ENCODE data around the gene ACTR2.
"Not testable (repeated sequence)": the region's sequence is repeated elsewhere in the genome, so short reads cannot be mapped to it uniquely, and the experiment has no call there.

The ACTR2 gene

GRCh38 chr2:65227456-65228262 is at the start of gene ACTR2:
TSS of gene ACTR2 (plus strand) at chr2:65227831. CDS start at chr2:65227910, 79 bp downstream.
- Histone ChIP-seq H3K4me1 (ENCODE audit: control insufficient read depth in 1 of 2, insufficient read depth in 2 of 2, low read length in 2 of 2) (peaks cover 6 to 34% of the 10 kb centered on the region in 2 donors), H3K27me3 (ENCODE audit: low read depth, low read length) (no peaks in the 10 kb centered on the region), H3K4me3 (ENCODE audit: low read depth in 1 of 2, low read length in 2 of 2) (peak within 1 kb of the TSS; percentile 94 to 98), H3K36me3 (ENCODE audit: control insufficient read depth in 1 of 2, insufficient read depth in 2 of 2, low read length in 2 of 2) (no peaks in the 10 kb centered on the region), H3K27ac (ENCODE audit: low read length) (peak within 1 kb of the TSS; percentile 97), H3K9me3 (ENCODE audit: control insufficient read depth in 1 of 2, low read length in 2 of 2) (no peaks in the 10 kb centered on the region)

DNA sequence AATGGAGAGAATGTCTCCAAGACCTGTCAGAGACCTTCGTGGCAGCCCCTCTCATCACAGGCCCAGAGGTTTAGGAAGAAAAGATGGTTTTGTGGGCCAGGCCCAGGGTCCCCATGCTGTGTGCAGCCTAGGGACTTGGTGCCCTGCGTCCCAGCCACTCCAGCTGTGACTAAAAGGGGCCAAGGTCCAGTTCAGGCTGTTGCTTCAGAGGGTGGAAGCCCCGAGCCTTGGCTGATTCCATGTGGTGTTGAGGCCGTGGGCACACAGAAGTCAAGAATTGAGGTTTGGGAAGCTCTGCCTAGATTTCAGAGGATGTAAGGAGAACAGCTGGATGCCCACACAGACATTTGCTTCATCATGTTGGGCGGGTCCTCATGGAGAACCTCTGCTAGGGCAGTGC is 45.1 kb upstream of the ACTR2 start:
- Histone ChIP-seq H3K27me3 (ENCODE audit: low read depth, low read length) (no peaks in the 10 kb centered on the region), H3K4me3 (ENCODE audit: low read depth in 1 of 2, low read length in 2 of 2) (no peak overlapping the region), H3K9me3 (ENCODE audit: control insufficient read depth in 1 of 2, low read length in 2 of 2) (no peaks in the 10 kb centered on the region), H3K4me1 (ENCODE audit: control insufficient read depth in 1 of 2, insufficient read depth in 2 of 2, low read length in 2 of 2) (peaks cover 0 to 3% of the 10 kb centered on the region in 2 donors), H3K36me3 (ENCODE audit: control insufficient read depth in 1 of 2, insufficient read depth in 2 of 2, low read length in 2 of 2) (no peaks in the 10 kb centered on the region), H3K27ac (ENCODE audit: low read length) (no peak overlapping the region)

GRCh38 chr2:65183406-65183805 is 44.2 kb upstream of the ACTR2 start:
- not testable (repeated sequence) for H3K27me3 ChIP-seq (ENCODE audit: low read depth, low read length); H3K27ac ChIP-seq (ENCODE audit: low read length); H3K36me3 ChIP-seq (ENCODE audit: control insufficient read depth in 1 of 2, insufficient read depth in 2 of 2, low read length in 2 of 2); H3K9me3 ChIP-seq (ENCODE audit: control insufficient read depth in 1 of 2, low read length in 2 of 2); H3K4me3 ChIP-seq (ENCODE audit: low read depth in 1 of 2, low read length in 2 of 2); H3K4me1 ChIP-seq (ENCODE audit: control insufficient read depth in 1 of 2, insufficient read depth in 2 of 2, low read length in 2 of 2)

GRCh38 chr2:65185012-65185411 is 42.6 kb upstream of the ACTR2 start:
- H3K36me3 ChIP-seq (ENCODE audit: control insufficient read depth in 1 of 2, insufficient read depth in 2 of 2, low read length in 2 of 2) = no peaks in the 10 kb centered on the region
- H3K4me3 ChIP-seq (ENCODE audit: low read depth in 1 of 2, low read length in 2 of 2) = no peak overlapping the region
- H3K4me1 ChIP-seq (ENCODE audit: control insufficient read depth in 1 of 2, insufficient read depth in 2 of 2, low read length in 2 of 2) = peaks cover 0 to 3% of the 10 kb centered on the region in 2 donors
- H3K27ac ChIP-seq (ENCODE audit: low read length) = no peak overlapping the region
- H3K9me3 ChIP-seq (ENCODE audit: control insufficient read depth in 1 of 2, low read length in 2 of 2) = no peaks in the 10 kb centered on the region
- no peaks in the 10 kb centered on the region for H3K27me3 ChIP-seq (ENCODE audit: low read depth, low read length)

DNA sequence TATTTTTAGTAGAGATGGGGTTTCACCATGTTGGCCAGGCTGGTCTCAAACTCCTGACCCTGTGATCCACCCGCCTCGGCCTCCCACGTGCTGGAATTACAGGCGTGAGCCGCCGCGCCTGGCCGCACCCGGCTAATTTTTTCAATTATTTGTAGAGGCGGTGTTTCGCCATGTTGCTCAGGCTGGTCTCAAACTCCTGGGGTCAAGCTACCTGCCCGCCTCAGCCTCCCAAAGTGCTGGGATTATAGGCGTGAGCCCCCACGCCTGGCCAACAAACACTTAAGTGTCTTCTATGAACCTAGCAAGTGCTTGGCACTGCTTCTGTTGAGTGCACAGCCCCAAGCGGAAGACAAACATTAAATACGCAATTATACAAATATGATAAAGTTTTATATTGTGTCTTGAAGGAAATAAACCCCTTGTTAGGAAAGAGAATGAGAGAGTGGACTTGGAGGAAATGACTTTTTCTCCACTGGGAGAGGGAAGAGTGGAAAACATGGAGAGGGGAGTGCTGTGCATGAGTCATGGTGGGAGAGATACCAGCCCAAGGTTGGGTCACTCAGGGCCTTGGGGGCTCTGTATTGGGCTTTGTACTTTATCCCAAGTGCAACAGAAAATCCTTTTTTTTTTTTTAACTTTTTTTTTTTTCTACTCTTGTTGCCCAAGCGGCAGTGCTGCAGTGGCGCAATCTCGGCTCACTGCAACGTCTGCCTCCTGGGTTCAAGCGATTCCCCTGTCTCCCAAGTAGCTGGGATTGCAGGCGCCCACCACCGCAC is 41.4 kb upstream of the ACTR2 start:
- H3K27ac ChIP-seq (ENCODE audit: low read length) = peak overlapping the region; percentile 23
- H3K36me3 ChIP-seq (ENCODE audit: control insufficient read depth in 1 of 2, insufficient read depth in 2 of 2, low read length in 2 of 2) = no peaks in the 10 kb centered on the region
- no peaks in the 10 kb centered on the region for H3K27me3 ChIP-seq (ENCODE audit: low read depth, low read length)
- H3K9me3 ChIP-seq (ENCODE audit: control insufficient read depth in 1 of 2, low read length in 2 of 2) = no peaks in the 10 kb centered on the region
- H3K4me3 ChIP-seq (ENCODE audit: low read depth in 1 of 2, low read length in 2 of 2) = no peak overlapping the region
- peaks cover 0 to 3% of the 10 kb centered on the region in 2 donors for H3K4me1 ChIP-seq (ENCODE audit: control insufficient read depth in 1 of 2, insufficient read depth in 2 of 2, low read length in 2 of 2)

GRCh38 chr2:65186872-65187851 is 40.5 kb upstream of the ACTR2 start:
- peak overlapping the region; percentile 27 for H3K27ac ChIP-seq (ENCODE audit: low read length)

GRCh38 chr2:65193446-65193845 is 34.2 kb upstream of the ACTR2 start:
- H3K4me3 ChIP-seq (ENCODE audit: low read depth in 1 of 2, low read length in 2 of 2) = no peak overlapping the region
- no peaks in the 10 kb centered on the region for H3K27me3 ChIP-seq (ENCODE audit: low read depth, low read length)
- no peaks in the 10 kb centered on the region for H3K36me3 ChIP-seq (ENCODE audit: control insufficient read depth in 1 of 2, insufficient read depth in 2 of 2, low read length in 2 of 2)
- H3K27ac ChIP-seq (ENCODE audit: low read length) = no peak overlapping the region
- H3K9me3 ChIP-seq (ENCODE audit: control insufficient read depth in 1 of 2, low read length in 2 of 2) = no peaks in the 10 kb centered on the region
- H3K4me1 ChIP-seq (ENCODE audit: control insufficient read depth in 1 of 2, insufficient read depth in 2 of 2, low read length in 2 of 2) = no peaks in the 10 kb centered on the region

More at GRCh38 chr2:65186872-65187851, 40.5 kb upstream of the ACTR2 start:
- H3K9me3 ChIP-seq (ENCODE audit: control insufficient read depth in 1 of 2, low read length in 2 of 2) = no peaks in the 10 kb centered on the region
- no peaks in the 10 kb centered on the region for H3K27me3 ChIP-seq (ENCODE audit: low read depth, low read length)
- H3K36me3 ChIP-seq (ENCODE audit: control insufficient read depth in 1 of 2, insufficient read depth in 2 of 2, low read length in 2 of 2) = no peaks in the 10 kb centered on the region
- H3K4me3 ChIP-seq (ENCODE audit: low read depth in 1 of 2, low read length in 2 of 2) = no peak overlapping the region
- H3K4me1 ChIP-seq (ENCODE audit: control insufficient read depth in 1 of 2, insufficient read depth in 2 of 2, low read length in 2 of 2) = peaks cover 0 to 3% of the 10 kb centered on the region in 2 donors

GRCh38 chr2:65198737-65199136 is 28.9 kb upstream of the ACTR2 start:
- no peaks in the 10 kb centered on the region for H3K9me3 ChIP-seq (ENCODE audit: control insufficient read depth in 1 of 2, low read length in 2 of 2)
- H3K4me1 ChIP-seq (ENCODE audit: control insufficient read depth in 1 of 2, insufficient read depth in 2 of 2, low read length in 2 of 2) = no peaks in the 10 kb centered on the region
- H3K27ac ChIP-seq (ENCODE audit: low read length) = no peak overlapping the region
- no peak overlapping the region for H3K4me3 ChIP-seq (ENCODE audit: low read depth in 1 of 2, low read length in 2 of 2)
- no peaks in the 10 kb centered on the region for H3K27me3 ChIP-seq (ENCODE audit: low read depth, low read length)
- no peaks in the 10 kb centered on the region for H3K36me3 ChIP-seq (ENCODE audit: control insufficient read depth in 1 of 2, insufficient read depth in 2 of 2, low read length in 2 of 2)

DNA sequence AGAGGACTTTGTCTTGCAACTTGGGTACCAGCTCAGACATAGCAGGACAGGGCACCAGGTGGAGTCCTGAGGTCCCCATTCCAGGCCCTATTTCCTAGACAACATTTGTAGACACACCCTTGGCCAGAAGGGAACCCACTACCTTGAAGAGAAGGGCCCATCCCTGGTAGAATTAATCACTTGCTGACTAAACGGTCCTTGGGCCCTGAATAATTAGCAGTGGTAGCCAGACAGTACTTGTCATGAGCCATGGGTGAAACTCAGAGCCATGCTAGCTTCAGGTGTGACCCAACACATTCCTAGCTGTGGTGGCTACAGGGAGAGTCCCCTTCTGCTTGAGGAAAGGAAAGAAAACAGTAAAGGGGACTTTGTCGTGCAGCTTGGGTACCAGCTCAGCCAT is 28.5 kb upstream of the ACTR2 start:
- Histone ChIP-seq H3K27ac (ENCODE audit: low read length) (no peak overlapping the region), H3K36me3 (ENCODE audit: control insufficient read depth in 1 of 2, insufficient read depth in 2 of 2, low read length in 2 of 2) (no peaks in the 10 kb centered on the region), H3K4me1 (ENCODE audit: control insufficient read depth in 1 of 2, insufficient read depth in 2 of 2, low read length in 2 of 2) (no peaks in the 10 kb centered on the region), H3K4me3 (ENCODE audit: low read depth in 1 of 2, low read length in 2 of 2) (no peak overlapping the region), H3K9me3 (ENCODE audit: control insufficient read depth in 1 of 2, low read length in 2 of 2) (no peaks in the 10 kb centered on the region), H3K27me3 (ENCODE audit: low read depth, low read length) (no peaks in the 10 kb centered on the region)

GRCh38 chr2:65199891-65200290 is 27.7 kb upstream of the ACTR2 start:
- Histone ChIP-seq H3K4me3 (ENCODE audit: low read depth in 1 of 2, low read length in 2 of 2) (no peak overlapping the region), H3K27me3 (ENCODE audit: low read depth, low read length) (no peaks in the 10 kb centered on the region), H3K4me1 (ENCODE audit: control insufficient read depth in 1 of 2, insufficient read depth in 2 of 2, low read length in 2 of 2) (no peaks in the 10 kb centered on the region), H3K9me3 (ENCODE audit: control insufficient read depth in 1 of 2, low read length in 2 of 2) (no peaks in the 10 kb centered on the region), H3K36me3 (ENCODE audit: control insufficient read depth in 1 of 2, insufficient read depth in 2 of 2, low read length in 2 of 2) (no peaks in the 10 kb centered on the region), H3K27ac (ENCODE audit: low read length) (no peak overlapping the region)

Measured in muscle layer of duodenum (tissue), 2 donors.